H9 (cell line): ENCODE measurements around the gene ERMAP. TPM values are rescaled to one million over a fixed set of nuclear protein-coding genes. Genes with fewer than 3 reads are reported as not detected.
A peak's percentile ranks its signal among the peaks of the same experiment; 100 is the strongest.

Experiments used
- DNase-seq: peaks from one replicate; pipeline ENCODE4 v3.0.0-alpha.2; 2017
- H2AFZ ChIP-seq: one replicate; pipeline ENCODE4 v1.6.1; 2013; ENCODE audit warnings: mild to moderate bottlenecking, low read length, control low read depth, moderate library complexity
- H2AK5ac ChIP-seq: 2 replicates; pipeline ENCODE4 v1.6.1; 2013; ENCODE audit warnings: low read length, control low read depth, mixed read lengths; ENCODE audit not compliant: insufficient read length
- H2BK120ac ChIP-seq: one replicate; pipeline ENCODE4 v1.6.1; 2013; ENCODE audit warnings: low read depth, mild to moderate bottlenecking, low read length, control low read depth, inconsistent platforms; ENCODE audit not compliant: poor library complexity, severe bottlenecking
- H2BK12ac ChIP-seq: 2 replicates; pipeline ENCODE4 v1.6.1; 2013; ENCODE audit warnings: low read length, control low read depth, mixed read lengths, low read depth; ENCODE audit not compliant: insufficient read length
- H2BK15ac ChIP-seq: 2 replicates; pipeline ENCODE4 v1.6.1; 2013; ENCODE audit warnings: low read depth, low read length, control low read depth
- H2BK20ac ChIP-seq: one replicate; pipeline ENCODE4 v1.6.1; 2013; ENCODE audit warnings: low read depth, mild to moderate bottlenecking, low read length, control low read depth, inconsistent platforms; ENCODE audit not compliant: poor library complexity, severe bottlenecking
- H2BK5ac ChIP-seq: 2 replicates; pipeline ENCODE4 v1.6.1; 2013; ENCODE audit warnings: low read length, control low read depth, mixed read lengths; ENCODE audit not compliant: insufficient read length
- H3K14ac ChIP-seq: 2 replicates; pipeline ENCODE4 v1.6.1; 2013; ENCODE audit warnings: low read length, control low read depth; ENCODE audit not compliant: insufficient read depth
- H3K18ac ChIP-seq: 2 replicates; pipeline ENCODE4 v1.6.1; 2013; ENCODE audit warnings: low read depth, mild to moderate bottlenecking, mixed read lengths, low read length, control low read depth; ENCODE audit not compliant: insufficient read length
- H3K23ac ChIP-seq: 2 replicates; pipeline ENCODE4 v1.6.1; 2013; ENCODE audit warnings: low read length, control low read depth, mixed read lengths, low read depth; ENCODE audit not compliant: insufficient read length
- H3K23me2 ChIP-seq: 2 replicates; pipeline ENCODE4 v1.6.1; 2013; ENCODE audit warnings: low read depth, mild to moderate bottlenecking, mixed read lengths, low read length, control low read depth; ENCODE audit not compliant: insufficient read length, poor library complexity, severe bottlenecking
- H3K27ac ChIP-seq: 2 replicates; pipeline ENCODE4 v1.5.1; 2013; ENCODE audit warnings: low read length, control low read depth, mixed read lengths, low read depth; ENCODE audit not compliant: insufficient read length
- H3K27me3 ChIP-seq: 2 replicates; pipeline ENCODE4 v1.6.1; 2013; ENCODE audit warnings: low read length, control low read depth, inconsistent platforms; ENCODE audit not compliant: insufficient read depth
- H3K4ac ChIP-seq: 2 replicates; pipeline ENCODE4 v1.6.1; 2013; ENCODE audit warnings: low read depth, mild to moderate bottlenecking, control low read depth, inconsistent platforms, low read length, moderate library complexity
- H3K4me1 ChIP-seq: 2 replicates; pipeline ENCODE4 v1.6.1; 2013; ENCODE audit warnings: low read length, control low read depth, inconsistent platforms; ENCODE audit not compliant: insufficient read depth
- H3K4me2 ChIP-seq: 2 replicates; pipeline ENCODE4 v1.6.1; 2013; ENCODE audit warnings: low read length, control low read depth, mixed read lengths; ENCODE audit not compliant: insufficient read length, insufficient read depth
- H3K56ac ChIP-seq: 2 replicates; pipeline ENCODE4 v1.6.1; 2013; ENCODE audit warnings: low read depth, mild to moderate bottlenecking, mixed read lengths, low read length, control low read depth; ENCODE audit not compliant: insufficient read length
- H3K79me1 ChIP-seq: 2 replicates; pipeline ENCODE4 v1.6.1; 2013; ENCODE audit warnings: low read depth, mild to moderate bottlenecking, moderate library complexity, low read length, control low read depth, inconsistent platforms; ENCODE audit not compliant: insufficient read depth, poor library complexity, severe bottlenecking
- H3K79me2 ChIP-seq: 2 replicates; pipeline ENCODE4 v1.6.1; 2013; ENCODE audit warnings: low read length, control low read depth, inconsistent platforms; ENCODE audit not compliant: insufficient read depth
- H3K9ac ChIP-seq: 2 replicates; pipeline ENCODE4 v1.6.1; 2013; ENCODE audit warnings: low read length, control low read depth, mixed read lengths; ENCODE audit not compliant: insufficient read length; ENCODE audit errors: extremely low read depth
- H3K9me3 ChIP-seq: one replicate; pipeline ENCODE4 v1.6.1; 2013; ENCODE audit warnings: low read depth, low read length, inconsistent platforms; ENCODE audit not compliant: control insufficient read depth
- H3T11ph ChIP-seq: one replicate; pipeline ENCODE4 v1.6.1; 2013; ENCODE audit warnings: mild to moderate bottlenecking, low read length, control low read depth, inconsistent platforms
- H4K20me1 ChIP-seq: one replicate; pipeline ENCODE4 v1.6.1; 2013; ENCODE audit not compliant: control insufficient read depth, insufficient read length, insufficient read depth
- H4K5ac ChIP-seq: 2 replicates; pipeline ENCODE4 v1.6.1; 2013; ENCODE audit warnings: low read depth, mild to moderate bottlenecking, mixed read lengths, low read length, control low read depth; ENCODE audit not compliant: insufficient read length
- H4K8ac ChIP-seq: replicated peaks from 2 replicates; pipeline ENCODE4 v1.6.1; 2013; ENCODE audit warnings: low read length, control low read depth, mixed read lengths, low read depth; ENCODE audit not compliant: insufficient read length
- H4K91ac ChIP-seq: 2 replicates; pipeline ENCODE4 v1.6.1; 2013; ENCODE audit warnings: low read depth, mild to moderate bottlenecking, moderate library complexity, mixed read lengths, low read length, control low read depth; ENCODE audit not compliant: insufficient read length
- H3K27ac Mint-ChIP-seq, 3 experiments: 2 replicates in 2 of 3; 3 replicates in 1 of 3; pipeline ENCODE4 v1.8.0; 2020 to 2021; ENCODE audit warnings: mixed read lengths in 3 of 3, mild to moderate bottlenecking in 1 of 3, moderate library complexity in 1 of 3
- H3K27me3 Mint-ChIP-seq: 2 replicates; pipeline ENCODE4 v1.8.0; 2021; ENCODE audit warnings: low read depth, mild to moderate bottlenecking, moderate library complexity, mixed read lengths
- H3K36me3 Mint-ChIP-seq, 3 experiments: 2 replicates in 2 of 3; 3 replicates in 1 of 3; pipeline ENCODE4 v1.8.0; 2020 to 2021; ENCODE audit warnings: low read depth in 3 of 3, mixed read lengths in 3 of 3; ENCODE audit not compliant: insufficient read depth in 1 of 3
- H3K4me1 Mint-ChIP-seq, 2 experiments: 2 replicates each; pipeline ENCODE4 v1.8.0; 2020; ENCODE audit warnings: mixed read lengths in 2 of 2
- H3K4me3 Mint-ChIP-seq, 2 experiments: 2 replicates in 1 of 2; 3 replicates in 1 of 2; pipeline ENCODE4 v1.8.0; 2020 to 2021; ENCODE audit warnings: mild to moderate bottlenecking in 2 of 2, mixed read lengths in 2 of 2, moderate library complexity in 1 of 2
- H3K9me3 Mint-ChIP-seq, 2 experiments: 2 replicates in 1 of 2; 3 replicates in 1 of 2; pipeline ENCODE4 v1.8.0; 2020; ENCODE audit warnings: mild to moderate bottlenecking in 2 of 2, mixed read lengths in 2 of 2, moderate library complexity in 1 of 2
- WGBS: extraction: QIAGEN DNeasy Blood & Tissue Kit; methylation state at CpG from one replicate; pipeline ENCODE4 v1.1.7; 2013; ENCODE audit warnings: missing lambda C conversion rate, low lambda C conversion rate, mixed read lengths; ENCODE audit not compliant: insufficient read length; ENCODE audit errors: extremely low coverage; 5-methylcytosine and 5-hydroxymethylcytosine counted together
- total RNA-seq: library from RNA; stranded (reverse); gene quantifications from 2 replicates; pipeline ENCODE4 v1.2.1, GENCODE V29; 2021
- TF ChIP-seq, protein P1 (sequence below): fragments of 200-600 bp; sonication (generic); conservative IDR thresholded peaks from 3 replicates; pipeline ENCODE4 v1.8.0; 2021; ENCODE audit warnings: antibody characterized with exemption, mild to moderate bottlenecking

ERMAP gene
- total RNA-seq, 1 experiment from 2014 or later: 4.5 TPM

DNA sequence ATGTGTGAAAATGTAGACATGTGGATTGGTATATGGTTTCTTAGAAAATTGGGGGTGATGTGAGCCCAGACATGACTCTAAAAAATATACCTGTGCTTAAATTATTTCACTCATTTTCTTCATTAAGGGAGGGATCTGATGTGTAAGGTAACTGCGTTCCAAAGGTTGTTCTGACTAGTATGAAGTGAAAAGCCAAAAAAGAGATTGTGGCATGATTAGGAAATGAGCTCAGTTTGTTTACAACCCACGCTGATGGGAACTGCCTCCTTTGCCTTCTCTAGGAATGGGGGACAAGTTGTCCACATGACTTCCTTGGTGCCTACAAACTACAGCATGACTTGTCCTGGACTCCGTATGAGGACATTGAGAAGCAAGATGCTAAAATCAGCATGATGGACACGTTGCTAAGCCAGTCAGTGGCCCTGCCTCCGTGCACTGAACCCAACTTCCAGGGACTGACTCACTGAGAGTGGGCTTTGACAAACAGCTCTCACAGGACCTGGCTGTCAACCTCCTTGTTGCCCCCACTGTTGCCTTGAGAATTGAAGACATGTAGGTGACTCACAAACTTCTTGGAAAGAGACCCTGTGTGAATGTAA, 41.9 kb upstream of the ERMAP start:
- no peak overlapping the region for H2BK12ac ChIP-seq
- H3K36me3 Mint-ChIP-seq: peaks cover 17 to 60% (median 57%) of the 10 kb centered on the region in 3 experiments
- H3K27ac ChIP-seq: no peak overlapping the region
- H3K4me2 ChIP-seq: no peak overlapping the region
- H2BK120ac ChIP-seq: no peak overlapping the region
- no peak overlapping the region for H3K4ac ChIP-seq
- peak overlapping the region in 1 of 2 experiments; percentile 19; a peak in 1 of 5 replicates for H3K4me3 Mint-ChIP-seq
- TF ChIP-seq, protein P1, sequence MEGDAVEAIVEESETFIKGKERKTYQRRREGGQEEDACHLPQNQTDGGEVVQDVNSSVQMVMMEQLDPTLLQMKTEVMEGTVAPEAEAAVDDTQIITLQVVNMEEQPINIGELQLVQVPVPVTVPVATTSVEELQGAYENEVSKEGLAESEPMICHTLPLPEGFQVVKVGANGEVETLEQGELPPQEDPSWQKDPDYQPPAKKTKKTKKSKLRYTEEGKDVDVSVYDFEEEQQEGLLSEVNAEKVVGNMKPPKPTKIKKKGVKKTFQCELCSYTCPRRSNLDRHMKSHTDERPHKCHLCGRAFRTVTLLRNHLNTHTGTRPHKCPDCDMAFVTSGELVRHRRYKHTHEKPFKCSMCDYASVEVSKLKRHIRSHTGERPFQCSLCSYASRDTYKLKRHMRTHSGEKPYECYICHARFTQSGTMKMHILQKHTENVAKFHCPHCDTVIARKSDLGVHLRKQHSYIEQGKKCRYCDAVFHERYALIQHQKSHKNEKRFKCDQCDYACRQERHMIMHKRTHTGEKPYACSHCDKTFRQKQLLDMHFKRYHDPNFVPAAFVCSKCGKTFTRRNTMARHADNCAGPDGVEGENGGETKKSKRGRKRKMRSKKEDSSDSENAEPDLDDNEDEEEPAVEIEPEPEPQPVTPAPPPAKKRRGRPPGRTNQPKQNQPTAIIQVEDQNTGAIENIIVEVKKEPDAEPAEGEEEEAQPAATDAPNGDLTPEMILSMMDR: no peak
- no peaks in the 10 kb centered on the region for H3K27me3 Mint-ChIP-seq
- H2BK20ac ChIP-seq: no peak overlapping the region
- H3K79me2 ChIP-seq: no peaks in the 10 kb centered on the region
- H3T11ph ChIP-seq: no peak overlapping the region
- H3K9me3 Mint-ChIP-seq: no peaks in the 10 kb centered on the region
- H2AFZ ChIP-seq: no peak overlapping the region
- no peaks in the 10 kb centered on the region for H3K27me3 ChIP-seq
- no peaks in the 10 kb centered on the region; a peak in 1 of 4 replicates for H3K4me1 Mint-ChIP-seq
- no peak overlapping the region for H2BK5ac ChIP-seq
- H2BK15ac ChIP-seq: no peak overlapping the region
- no peak overlapping the region for H4K8ac ChIP-seq
- no peak overlapping the region for H4K91ac ChIP-seq
- no CpG with 5 or more reads among the region's 5 CpGs for WGBS
- H4K20me1 ChIP-seq: no peaks in the 10 kb centered on the region
- H3K23me2 ChIP-seq: no peaks in the 10 kb centered on the region
- no peak overlapping the region for H3K23ac ChIP-seq
- H3K18ac ChIP-seq: no peak overlapping the region
- no peak overlapping the region for H3K56ac ChIP-seq
- no peaks in the 10 kb centered on the region for H3K79me1 ChIP-seq
- H2AK5ac ChIP-seq: no peak overlapping the region
- H3K4me1 ChIP-seq: no peaks in the 10 kb centered on the region
- no peak for DNase-seq
- no peak overlapping the region for H3K27ac Mint-ChIP-seq
- no peaks in the 10 kb centered on the region for H3K9me3 ChIP-seq
- H4K5ac ChIP-seq: no peak overlapping the region
- H3K14ac ChIP-seq: no peak overlapping the region
- no peak overlapping the region for H3K9ac ChIP-seq
